GM15510 (cell line): ENCODE data around the gene CYP4B1.

Experiments used
- POLR2A ChIP-seq: IDR thresholded peaks from 3 replicates; pipeline ENCODE4 v1.6.1; 2011; ENCODE audit warnings: borderline replicate concordance; ENCODE audit not compliant: insufficient read length; ENCODE audit errors: extremely low read depth

The CYP4B1 gene

DNA sequence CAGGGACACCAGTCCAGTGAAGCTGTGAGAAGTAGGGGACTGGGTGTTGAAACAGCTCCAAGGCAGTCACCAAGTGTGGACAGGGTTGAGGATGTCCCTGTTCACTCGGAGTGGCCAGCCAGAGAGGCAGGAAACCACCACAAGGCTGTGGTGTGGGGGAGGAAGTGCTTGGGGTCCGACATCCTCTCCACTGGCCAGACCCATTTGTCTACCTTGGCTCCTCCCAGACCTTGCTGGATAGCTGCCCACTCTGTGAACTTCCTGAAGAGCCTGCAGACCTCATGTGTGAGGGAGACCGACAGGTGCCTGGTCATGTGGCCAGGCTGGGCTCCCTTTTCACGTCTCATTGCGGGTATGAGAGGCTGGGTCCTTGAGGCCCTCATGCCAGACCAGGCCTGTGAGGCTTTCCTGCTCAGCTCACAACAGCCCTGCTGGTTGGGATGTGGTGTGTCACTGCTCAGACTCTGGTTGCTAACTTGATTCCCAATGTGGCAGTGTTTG is 21.8 kb downstream of the CYP4B1 start:
- no peak for TF ChIP-seq POLR2A

DNA sequence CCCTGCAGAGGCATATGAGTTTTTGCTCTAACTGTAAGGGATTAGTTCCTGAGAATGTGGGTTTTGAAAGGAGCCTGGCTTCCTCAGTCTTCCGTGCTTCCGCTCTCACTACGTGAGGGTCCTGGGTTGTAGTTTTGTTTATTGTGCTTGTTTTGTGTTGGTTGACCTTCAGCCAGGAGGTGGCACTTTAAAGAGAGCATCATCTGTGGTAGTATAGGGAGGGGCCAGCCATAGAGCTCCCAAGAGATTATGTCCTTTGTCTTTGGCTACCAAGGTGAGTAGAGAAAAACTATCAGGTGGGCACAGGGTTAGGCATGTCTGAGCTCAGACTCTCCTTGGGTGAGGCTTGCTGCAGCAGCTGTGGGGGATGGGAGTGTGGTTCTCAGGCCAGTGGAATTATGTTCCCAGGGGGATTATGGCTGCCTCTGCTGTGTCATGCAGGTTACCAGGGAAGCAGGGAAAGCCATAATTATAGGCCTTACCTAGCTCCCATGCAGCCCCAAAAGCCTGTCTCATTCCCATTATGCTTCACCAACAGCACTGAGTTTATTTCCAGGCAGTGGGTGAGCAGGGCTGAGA is 23.5 kb downstream of the CYP4B1 start:
- TF ChIP-seq POLR2A, result no peak

DNA sequence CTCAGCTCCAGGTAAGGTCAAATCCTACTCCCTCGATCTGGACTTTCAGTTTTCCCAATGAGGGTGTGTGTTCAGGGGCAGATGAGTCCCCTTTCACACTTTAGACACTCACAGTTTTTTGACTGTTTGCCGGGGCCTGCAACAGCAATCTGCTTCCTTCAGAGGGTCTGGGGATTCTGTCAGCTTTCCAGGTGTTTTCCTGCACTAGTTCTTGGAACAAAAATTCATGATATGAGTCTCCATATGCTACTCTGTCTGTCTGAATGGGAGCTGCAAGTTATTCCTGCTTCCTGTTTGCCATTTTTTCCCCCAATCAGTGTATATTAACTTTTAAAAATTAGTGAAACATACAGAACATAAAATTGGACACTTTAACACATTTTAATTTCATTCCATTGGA is 24.3 kb downstream of the CYP4B1 start:
- no peak for TF ChIP-seq POLR2A

- no peak for TF ChIP-seq POLR2A
Observed at GRCh38 chr1:46830665-46831322, 31.9 kb downstream of the CYP4B1 start.

- no peak for TF ChIP-seq POLR2A
Observed at GRCh38 chr1:46862348-46862747, 63.5 kb downstream of the CYP4B1 start.
